Endothelial cell (in vitro differentiated cells): ENCODE measurements around the gene CNBD2. TPM values are rescaled to one million over a fixed set of nuclear protein-coding genes. Genes with fewer than 3 reads are reported as not detected.

Experiments used
- DNase-seq: peaks from one replicate; pipeline ENCODE4 v3.0.0; 2021; ENCODE audit warnings: low spot score
- H3K27ac Mint-ChIP-seq: one replicate; pipeline ENCODE4 v1.8.0; 2021; ENCODE audit warnings: mixed read lengths, inconsistent platforms; ENCODE audit not compliant: unreplicated experiment
- H3K27me3 Mint-ChIP-seq: one replicate; pipeline ENCODE4 v1.8.0; 2021; ENCODE audit warnings: mild to moderate bottlenecking, moderate library complexity, mixed read lengths, inconsistent platforms; ENCODE audit not compliant: unreplicated experiment
- H3K36me3 Mint-ChIP-seq: one replicate; pipeline ENCODE4 v1.8.0; 2021; ENCODE audit warnings: mild to moderate bottlenecking, low read depth, mixed read lengths, inconsistent platforms; ENCODE audit not compliant: unreplicated experiment
- H3K4me1 Mint-ChIP-seq: one replicate; pipeline ENCODE4 v1.8.0; 2021; ENCODE audit warnings: mild to moderate bottlenecking, mixed read lengths, inconsistent platforms; ENCODE audit not compliant: unreplicated experiment
- H3K4me3 Mint-ChIP-seq: one replicate; pipeline ENCODE4 v1.8.0; 2021; ENCODE audit warnings: mild to moderate bottlenecking, mixed read lengths, inconsistent platforms; ENCODE audit not compliant: unreplicated experiment
- H3K9me3 Mint-ChIP-seq: one replicate; pipeline ENCODE4 v1.8.0; 2021; ENCODE audit warnings: mixed read lengths, inconsistent platforms; ENCODE audit not compliant: unreplicated experiment
- CTCF ChIP-seq: fragments of 200-600 bp; sonication (generic); IDR thresholded peaks from one replicate; pipeline ENCODE4 v1.5.0; 2021; ENCODE audit warnings: antibody characterized with exemption; ENCODE audit not compliant: unreplicated experiment
- total RNA-seq: library from RNA; stranded (reverse); fragmentation: NEBNext Ultra II Directional; extraction: Animal tissue kit (Norgen Biotek cat#: 25700); gene quantifications from one replicate; pipeline ENCODE4 v1.2.1, GENCODE V29; 2021; ENCODE audit not compliant: unreplicated experiment

CNBD2 gene
- total RNA-seq, 1 donor from 2014 or later = 8.8 TPM

GRCh38 chr20:35974256-35974655 is 5.9 kb downstream of the CNBD2 start:
- no peak for DNase-seq
- Mint-ChIP-seq H3K9me3 (no peaks in the 10 kb centered on the region), H3K27me3 (peaks cover 2% of the 10 kb centered on the region), H3K4me1 (peaks cover 11% of the 10 kb centered on the region), H3K4me3 (no peak overlapping the region), H3K27ac (no peak overlapping the region), H3K36me3 (no peaks in the 10 kb centered on the region)
- TF ChIP-seq CTCF = no peak

DNA sequence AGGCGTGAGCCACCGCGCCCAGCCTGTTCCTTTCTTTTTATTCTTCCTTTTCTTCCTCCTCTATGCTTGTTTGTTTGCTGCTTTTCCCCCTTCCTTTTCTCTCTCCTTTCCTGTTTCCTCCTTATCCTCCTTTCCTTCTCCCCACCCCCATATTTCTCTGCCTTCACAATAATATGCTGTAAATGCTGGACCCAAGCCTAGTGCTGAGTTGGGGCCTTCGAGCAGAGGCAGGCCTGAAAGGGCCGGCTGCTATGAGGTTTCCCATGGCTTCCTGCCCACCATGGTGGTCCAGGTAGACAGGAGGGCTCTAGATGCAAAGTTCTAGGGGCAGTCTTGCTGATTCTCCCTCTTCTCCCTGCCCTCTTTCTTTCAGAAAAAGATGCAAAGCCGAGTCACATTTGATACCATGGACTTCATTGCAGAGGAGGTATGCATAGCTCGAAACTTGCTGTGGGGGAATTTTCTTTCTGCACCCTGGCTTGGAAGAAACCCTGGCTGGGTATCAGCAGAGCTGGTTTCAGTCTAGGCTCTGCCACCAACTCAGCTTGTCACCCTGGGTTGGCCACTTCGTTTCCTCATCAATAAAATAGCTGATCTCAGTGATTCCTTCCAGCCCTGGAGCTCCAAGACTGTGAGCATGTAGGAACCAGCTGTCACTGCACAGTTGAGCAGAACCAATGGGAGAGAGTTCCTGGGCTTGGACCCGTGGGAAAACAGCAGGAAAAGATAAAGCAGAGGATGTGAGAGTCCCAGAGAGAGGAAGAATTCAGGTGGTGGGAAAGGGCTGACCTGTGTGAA is 7.4 kb downstream of the CNBD2 start:
- Mint-ChIP-seq H3K27me3 (peaks cover 2% of the 10 kb centered on the region), H3K4me1 (peaks cover 11% of the 10 kb centered on the region), H3K9me3 (no peaks in the 10 kb centered on the region), H3K4me3 (no peak overlapping the region), H3K36me3 (no peaks in the 10 kb centered on the region), H3K27ac (peak overlapping the region; percentile 66)
- no peak for TF ChIP-seq CTCF
- DNase-seq = no peak

GRCh38 chr20:35978041-35978513 is 9.7 kb downstream of the CNBD2 start:
- Mint-ChIP-seq H3K36me3 (no peaks in the 10 kb centered on the region), H3K27me3 (peaks cover 4% of the 10 kb centered on the region), H3K9me3 (no peaks in the 10 kb centered on the region), H3K27ac (no peak overlapping the region), H3K4me3 (no peak overlapping the region), H3K4me1 (peaks cover 16% of the 10 kb centered on the region)
- no peak for DNase-seq
- no peak for TF ChIP-seq CTCF

- H3K4me1 Mint-ChIP-seq = peaks cover 18% of the 10 kb centered on the region
- H3K27ac Mint-ChIP-seq = no peak overlapping the region
- H3K36me3 Mint-ChIP-seq = no peaks in the 10 kb centered on the region
- H3K4me3 Mint-ChIP-seq = no peak overlapping the region
- TF ChIP-seq CTCF = no peak
- no peak for DNase-seq
- H3K27me3 Mint-ChIP-seq = peaks cover 8% of the 10 kb centered on the region
- H3K9me3 Mint-ChIP-seq = no peaks in the 10 kb centered on the region
These were observed 11.2 kb downstream of the CNBD2 start for GRCh38 chr20:35979544-35979943.

DNA sequence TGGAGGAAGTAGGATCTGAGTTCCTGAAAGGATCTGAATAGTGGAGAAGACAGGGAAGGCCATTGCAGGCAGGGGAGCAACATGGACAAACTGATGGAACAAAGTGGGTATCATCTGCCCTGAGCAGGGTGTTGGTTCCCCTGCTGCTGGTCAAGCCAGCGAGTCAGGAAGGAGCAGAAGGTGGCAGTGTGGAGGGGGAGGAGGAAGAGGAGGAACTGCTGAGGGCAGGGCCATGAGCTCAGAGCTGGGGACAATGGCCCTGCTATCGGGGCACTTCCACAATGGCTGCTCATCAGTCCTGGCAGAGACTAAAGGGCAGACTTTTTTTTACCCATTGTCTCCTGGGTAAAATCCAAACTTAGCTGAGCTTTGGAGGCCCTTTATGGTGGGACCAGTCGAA is 13.6 kb downstream of the CNBD2 start:
- Mint-ChIP-seq H3K4me3 (no peak overlapping the region), H3K9me3 (no peaks in the 10 kb centered on the region), H3K27ac (no peak overlapping the region), H3K36me3 (no peaks in the 10 kb centered on the region), H3K27me3 (peaks cover 9% of the 10 kb centered on the region), H3K4me1 (peaks cover 11% of the 10 kb centered on the region)
- no peak for DNase-seq
- no peak for TF ChIP-seq CTCF
